Measurements from ENCODE around the gene EYA2.
"Not testable (repeated sequence)": the region's sequence is repeated elsewhere in the genome, so short reads cannot be mapped to it uniquely, and the experiment has no call there.

EYA2 gene

GRCh38 chr20:46894971-46895905 lies 595 bp downstream of the EYA2 start:
- DNase-seq (ENCODE audit: low spot score): peak; percentile 31

- DNase-seq (ENCODE audit: low spot score): no peak
Observed at GRCh38 chr20:46895906-46896242, 1.2 kb downstream of the EYA2 start.

- no peak for DNase-seq (ENCODE audit: low spot score)
Observed at GRCh38 chr20:46897328-46897880, 2.8 kb downstream of the EYA2 start.

GRCh38 chr20:46898423-46898822 lies 3.8 kb downstream of the EYA2 start:
- DNase-seq (ENCODE audit: low spot score): no peak

GRCh38 chr20:46899621-46900020 lies 5.0 kb downstream of the EYA2 start:
- no peak for DNase-seq (ENCODE audit: low spot score)

- no peak for DNase-seq (ENCODE audit: low spot score)
Observed at GRCh38 chr20:46900086-46900485, 5.4 kb downstream of the EYA2 start.

GRCh38 chr20:46900826-46901225 lies 6.2 kb downstream of the EYA2 start:
- DNase-seq (ENCODE audit: low spot score): no peak

- no peak for DNase-seq (ENCODE audit: low spot score)
Observed at GRCh38 chr20:46901638-46902037, 7.0 kb downstream of the EYA2 start.

- no peak for DNase-seq (ENCODE audit: low spot score)
Observed at GRCh38 chr20:46903256-46903655, 8.6 kb downstream of the EYA2 start.

GRCh38 chr20:46903937-46904336 lies 9.3 kb downstream of the EYA2 start:
- DNase-seq (ENCODE audit: low spot score): no peak

GRCh38 chr20:46905364-46906125 lies 10.9 kb downstream of the EYA2 start:
- DNase-seq (ENCODE audit: low spot score): peak; percentile 42

- no peak for DNase-seq (ENCODE audit: low spot score)
Observed at GRCh38 chr20:46913329-46914044, 18.8 kb downstream of the EYA2 start.

GRCh38 chr20:46914789-46915379 lies 20.2 kb downstream of the EYA2 start:
- DNase-seq (ENCODE audit: low spot score): peak; percentile 44

GRCh38 chr20:46915575-46916257 lies 21.1 kb downstream of the EYA2 start:
- DNase-seq (ENCODE audit: low spot score): peak; percentile 32

- DNase-seq (ENCODE audit: low spot score): no peak
Observed at GRCh38 chr20:46916258-46916603, 21.6 kb downstream of the EYA2 start.

GRCh38 chr20:46917155-46917554 lies 22.5 kb downstream of the EYA2 start:
- DNase-seq (ENCODE audit: low spot score): no peak

- DNase-seq (ENCODE audit: low spot score): no peak
Observed at GRCh38 chr20:46920114-46920513, 25.5 kb downstream of the EYA2 start.

GRCh38 chr20:46922841-46923240 lies 28.2 kb downstream of the EYA2 start:
- DNase-seq (ENCODE audit: low spot score): not testable (repeated sequence)

- no peak for DNase-seq (ENCODE audit: low spot score)
Observed at GRCh38 chr20:46923550-46923949, 28.9 kb downstream of the EYA2 start.

GRCh38 chr20:46928580-46929132 lies 34.0 kb downstream of the EYA2 start:
- DNase-seq (ENCODE audit: low spot score): peak; percentile 76

GRCh38 chr20:46929902-46930301 lies 35.3 kb downstream of the EYA2 start:
- DNase-seq (ENCODE audit: low spot score): no peak

Measured in AG08395 (cell line).